Gastrocnemius medialis (tissue), 4 donors: ENCODE measurements around the gene CLSTN2. TPM values are rescaled to one million over a fixed set of nuclear protein-coding genes. Genes with fewer than 3 reads are reported as not detected.

Experiments
- ATAC-seq, 2 donors: fragments of 150-250 bp; one replicate each; pipeline ENCODE4 v1.9.1; 2016
- DNase-seq, 2 donors: peaks; one replicate each; pipeline ENCODE4 v3.0.0-alpha.2; 2019
- H3K27ac ChIP-seq, 4 donors: fragments of 200-600 bp; sonication (generic); 1 replicate in 1 of 4; 2 replicates in 3 of 4; pipeline ENCODE4 v1.5.1; 2016 to 2018; ENCODE audit warnings: mild to moderate bottlenecking in 2 of 4, moderate library complexity in 1 of 4
- H3K27me3 ChIP-seq, 3 donors: fragments of 200-600 bp; sonication (generic) in 2 of 3; 1 replicate in 1 of 3; 2 replicates in 2 of 3; pipeline versions ENCODE4 v1.5.1 to v1.6.0; 2016 to 2019; ENCODE audit warnings: mild to moderate bottlenecking in 1 of 3, moderate library complexity in 1 of 3
- H3K36me3 ChIP-seq, 2 donors: fragments of 200-600 bp; sonication (generic) in 1 of 2; one replicate each; pipeline ENCODE4 v1.5.1; 2017 to 2018
- H3K4me1 ChIP-seq, 2 donors: fragments of 200-600 bp; sonication (generic) in 1 of 2; one replicate each; pipeline ENCODE4 v1.5.1; 2016 to 2017; ENCODE audit warnings: mild to moderate bottlenecking in 2 of 2
- H3K4me3 ChIP-seq, 4 donors: fragments of 200-600 bp; sonication (generic) in 3 of 4; 1 replicate in 1 of 4; 2 replicates in 3 of 4; pipeline ENCODE4 v1.5.1; 2016 to 2019; ENCODE audit warnings: mild to moderate bottlenecking in 2 of 4
- H3K9me3 ChIP-seq, 3 donors: fragments of 200-600 bp; sonication (generic) in 2 of 3; 1 replicate in 1 of 3; 2 replicates in 2 of 3; pipeline ENCODE4 v1.5.1; 2016 to 2019
- CTCF ChIP-seq, 5 experiments: fragments of 450-650 bp in 3 of 5; fragments of 200-600 bp in 2 of 5; sonication (generic) in 2 of 5; IDR thresholded peaks in 4 of 5; conservative IDR thresholded peaks in 1 of 5; 1 replicate in 4 of 5; 2 replicates in 1 of 5; pipeline ENCODE4 v1.5.1; 2016 to 2019; ENCODE audit warnings: antibody characterized with exemption in 5 of 5, mild to moderate bottlenecking in 3 of 5, moderate library complexity in 3 of 5
- POLR2A ChIP-seq, 2 donors: fragments of 450-650 bp; IDR thresholded peaks; one replicate each; pipeline ENCODE4 v1.6.1; 2017; ENCODE audit warnings: antibody characterized with exemption in 2 of 2, mild to moderate bottlenecking in 2 of 2, moderate library complexity in 2 of 2
- in situ Hi-C, 4 donors: fragments of 200-750 bp; cut with MboI; loops; one replicate each; pipeline versions ENCODE4 v1.15.0 to v1.8.0; 2017; ENCODE audit warnings: low sequenced_read_pairs in 4 of 4
- intact Hi-C: fragments of 100-400 bp; cut with DNase I; formaldehyde crosslinking; loops from one replicate; pipeline ENCODE4 v1.15.1; 2023; ENCODE audit warnings: low total_unique reads
- total RNA-seq, 4 donors: library from RNA; depleted of rRNA; stranded (reverse); fragments of >200 nt; gene quantifications; one replicate each; pipeline versions ENCODE4 v1.1.0 to v1.2.3, GENCODE V29; 2016

The CLSTN2 gene
- total RNA-seq, 4 donors from 2014 or later = 1.1 to 4.9 (median 4.0) TPM

- H3K36me3 ChIP-seq = no peaks in the 10 kb centered on the region
- no peak overlapping the region for H3K4me3 ChIP-seq
- no peaks in the 10 kb centered on the region for H3K27me3 ChIP-seq
- no peaks in the 10 kb centered on the region for H3K9me3 ChIP-seq
- in situ Hi-C loops = loop anchor here in 3 of 4 donors (25.0 kb wide), 1 partner anchor 917 kb away; no protein-coding TSS in a partner anchor
- ATAC-seq (no peak), DNase-seq (no peak)
- TF ChIP-seq CTCF (IDR thresholded peaks at IDR 0.05 in 4 of 5, conservative IDR thresholded peaks at IDR 0.05 in 1 of 5) (no peak), POLR2A (IDR thresholded peaks at IDR 0.05) (no peak)
- no peak overlapping the region for H3K27ac ChIP-seq
- intact Hi-C loops = no loop called here
- peaks cover 0 to 4% of the 10 kb centered on the region in 2 donors for H3K4me1 ChIP-seq
These were observed 10.4 kb downstream of the CLSTN2 start for GRCh38 chr3:139945386-139945785.

GRCh38 chr3:139945942-139946341 is 11.0 kb downstream of the CLSTN2 start:
- Histone ChIP-seq H3K36me3 (no peaks in the 10 kb centered on the region), H3K27ac (no peak overlapping the region), H3K4me1 (no peaks in the 10 kb centered on the region), H3K27me3 (no peaks in the 10 kb centered on the region), H3K4me3 (no peak overlapping the region), H3K9me3 (no peaks in the 10 kb centered on the region)
- TF ChIP-seq POLR2A (IDR thresholded peaks at IDR 0.05) = no peak
- TF ChIP-seq CTCF (IDR thresholded peaks at IDR 0.05 in 4 of 5, conservative IDR thresholded peaks at IDR 0.05 in 1 of 5) = no peak
- DNase-seq (no peak), ATAC-seq (no peak)
- in situ Hi-C loops = loop anchor here in 3 of 4 donors (25.0 kb wide), 1 partner anchor 916 kb away; no protein-coding TSS in a partner anchor
- intact Hi-C loops = no loop called here

- no peak for TF ChIP-seq POLR2A (IDR thresholded peaks at IDR 0.05)
- TF ChIP-seq CTCF (IDR thresholded peaks at IDR 0.05 in 4 of 5, conservative IDR thresholded peaks at IDR 0.05 in 1 of 5) = no peak
- Histone ChIP-seq H3K4me3 (no peak overlapping the region), H3K27ac (no peak overlapping the region), H3K9me3 (no peaks in the 10 kb centered on the region), H3K27me3 (no peaks in the 10 kb centered on the region), H3K36me3 (no peaks in the 10 kb centered on the region), H3K4me1 (no peaks in the 10 kb centered on the region)
- in situ Hi-C loops = loop anchor here in 3 of 4 donors (25.0 kb wide), 1 partner anchor 914 kb away; no protein-coding TSS in a partner anchor
- ATAC-seq = no peak
- intact Hi-C loops = no loop called here
- no peak for DNase-seq
These were observed 13.5 kb downstream of the CLSTN2 start for GRCh38 chr3:139948467-139948866.

- intact Hi-C loops = no loop called here
These were observed 13.9 kb downstream of the CLSTN2 start for GRCh38 chr3:139948898-139949297.

More at GRCh38 chr3:139948898-139949297, 13.9 kb downstream of the CLSTN2 start:
- TF ChIP-seq POLR2A (IDR thresholded peaks at IDR 0.05) (no peak), CTCF (IDR thresholded peaks at IDR 0.05 in 4 of 5, conservative IDR thresholded peaks at IDR 0.05 in 1 of 5) (no peak)
- in situ Hi-C loops = loop anchor here in 3 of 4 donors (25.0 kb wide), 1 partner anchor 913 kb away; no protein-coding TSS in a partner anchor
- Histone ChIP-seq H3K27ac (no peak overlapping the region), H3K4me1 (no peaks in the 10 kb centered on the region), H3K36me3 (no peaks in the 10 kb centered on the region), H3K27me3 (no peaks in the 10 kb centered on the region), H3K9me3 (no peaks in the 10 kb centered on the region), H3K4me3 (no peak overlapping the region)
- DNase-seq = no peak
- no peak for ATAC-seq
